ENCODE results near the gene FDXACB1. TPM values are rescaled to one million over a fixed set of nuclear protein-coding genes. Genes with fewer than 3 reads are reported as not detected.

FDXACB1 gene
- total RNA-seq, 1 experiment from 2014 or later, result 2.8 TPM

DNA sequence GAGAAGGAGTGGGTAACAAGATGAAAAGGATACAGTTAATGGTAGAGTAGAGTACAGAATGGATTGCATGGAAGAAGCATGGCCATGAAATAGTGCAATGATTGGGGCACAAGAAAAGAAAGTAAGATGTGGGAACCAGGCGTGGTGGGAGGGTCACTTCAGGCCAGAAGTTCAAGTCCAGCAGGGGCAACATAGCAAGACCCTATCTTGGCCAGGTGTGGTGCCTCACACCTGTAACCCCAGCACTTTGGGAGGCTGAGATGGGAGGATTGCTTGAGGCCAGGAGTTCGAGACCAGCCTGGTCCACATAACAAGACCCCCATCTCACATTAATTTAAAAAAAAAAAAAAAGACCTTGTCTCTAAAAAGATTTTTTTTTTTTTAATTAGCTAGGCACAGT lies 38.3 kb upstream of the FDXACB1 start:
- Histone ChIP-seq H3K23me2 (ENCODE audit: insufficient read length, low read depth, low read length, poor library complexity, severe bottlenecking) (no peaks in the 10 kb centered on the region), H3K4me2 (ENCODE audit: insufficient read depth, insufficient read length, low read length) (no peak overlapping the region), H2BK5ac (ENCODE audit: insufficient read length, low read length) (no peak overlapping the region), H4K20me1 (ENCODE audit: control insufficient read depth, insufficient read depth, insufficient read length) (no peaks in the 10 kb centered on the region), H4K91ac (ENCODE audit: insufficient read length, low read depth, low read length) (no peak overlapping the region), H3K56ac (ENCODE audit: insufficient read length, low read depth, low read length) (no peak overlapping the region), H3K79me1 (ENCODE audit: insufficient read depth, low read depth, low read length, poor library complexity, severe bottlenecking) (no peaks in the 10 kb centered on the region), H3K14ac (ENCODE audit: insufficient read depth, low read length) (no peak overlapping the region), H3K27ac (ENCODE audit: insufficient read length, low read depth, low read length) (no peak overlapping the region), H3T11ph (ENCODE audit: low read length) (no peak overlapping the region), H2BK120ac (ENCODE audit: low read depth, low read length, poor library complexity, severe bottlenecking) (no peak overlapping the region), H2BK15ac (ENCODE audit: low read depth, low read length) (no peak overlapping the region), H3K9me3 (ENCODE audit: control insufficient read depth, low read depth, low read length) (no peaks in the 10 kb centered on the region), H3K4me1 (ENCODE audit: insufficient read depth, low read length) (no peaks in the 10 kb centered on the region), H3K18ac (ENCODE audit: insufficient read length, low read depth, low read length) (no peak overlapping the region), H3K23ac (ENCODE audit: insufficient read length, low read depth, low read length) (no peak overlapping the region), H2AK5ac (ENCODE audit: insufficient read length, low read length) (no peak overlapping the region), H4K8ac (replicated peaks; ENCODE audit: insufficient read length, low read depth, low read length) (no peak overlapping the region), H2AFZ (ENCODE audit: low read length) (no peak overlapping the region), H3K79me2 (ENCODE audit: insufficient read depth, low read length) (no peaks in the 10 kb centered on the region), H4K5ac (ENCODE audit: insufficient read length, low read depth, low read length) (no peak overlapping the region), H2BK20ac (ENCODE audit: low read depth, low read length, poor library complexity, severe bottlenecking) (no peak overlapping the region), H3K4ac (ENCODE audit: low read depth, low read length) (no peak overlapping the region), H2BK12ac (ENCODE audit: insufficient read length, low read depth, low read length) (no peak overlapping the region), H3K27me3 (ENCODE audit: insufficient read depth, low read length) (no peaks in the 10 kb centered on the region), H3K9ac (ENCODE audit: extremely low read depth, insufficient read length, low read length) (no peak overlapping the region)
- Mint-ChIP-seq H3K4me3 (no peak overlapping the region), H3K9me3 (no peaks in the 10 kb centered on the region), H3K27ac (no peak overlapping the region), H3K27me3 (ENCODE audit: low read depth) (no peaks in the 10 kb centered on the region), H3K4me1 (peaks cover 16 to 29% of the 10 kb centered on the region in 2 experiments), H3K36me3 (ENCODE audit: insufficient read depth in 1 of 3, low read depth in 3 of 3) (no peaks in the 10 kb centered on the region)
- no CpG with 5 or more reads among the region's 2 CpGs for WGBS (ENCODE audit: extremely low coverage, insufficient read length, low lambda C conversion rate)
- TF ChIP-seq, protein P1, sequence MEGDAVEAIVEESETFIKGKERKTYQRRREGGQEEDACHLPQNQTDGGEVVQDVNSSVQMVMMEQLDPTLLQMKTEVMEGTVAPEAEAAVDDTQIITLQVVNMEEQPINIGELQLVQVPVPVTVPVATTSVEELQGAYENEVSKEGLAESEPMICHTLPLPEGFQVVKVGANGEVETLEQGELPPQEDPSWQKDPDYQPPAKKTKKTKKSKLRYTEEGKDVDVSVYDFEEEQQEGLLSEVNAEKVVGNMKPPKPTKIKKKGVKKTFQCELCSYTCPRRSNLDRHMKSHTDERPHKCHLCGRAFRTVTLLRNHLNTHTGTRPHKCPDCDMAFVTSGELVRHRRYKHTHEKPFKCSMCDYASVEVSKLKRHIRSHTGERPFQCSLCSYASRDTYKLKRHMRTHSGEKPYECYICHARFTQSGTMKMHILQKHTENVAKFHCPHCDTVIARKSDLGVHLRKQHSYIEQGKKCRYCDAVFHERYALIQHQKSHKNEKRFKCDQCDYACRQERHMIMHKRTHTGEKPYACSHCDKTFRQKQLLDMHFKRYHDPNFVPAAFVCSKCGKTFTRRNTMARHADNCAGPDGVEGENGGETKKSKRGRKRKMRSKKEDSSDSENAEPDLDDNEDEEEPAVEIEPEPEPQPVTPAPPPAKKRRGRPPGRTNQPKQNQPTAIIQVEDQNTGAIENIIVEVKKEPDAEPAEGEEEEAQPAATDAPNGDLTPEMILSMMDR (conservative IDR thresholded peaks at IDR 0.05), result no peak
- DNase-seq, result no peak
